ENCODE results near the gene MACF1.
"Not testable (repeated sequence)": the region's sequence is repeated elsewhere in the genome, so short reads cannot be mapped to it uniquely, and the experiment has no call there.

Gene MACF1

DNA sequence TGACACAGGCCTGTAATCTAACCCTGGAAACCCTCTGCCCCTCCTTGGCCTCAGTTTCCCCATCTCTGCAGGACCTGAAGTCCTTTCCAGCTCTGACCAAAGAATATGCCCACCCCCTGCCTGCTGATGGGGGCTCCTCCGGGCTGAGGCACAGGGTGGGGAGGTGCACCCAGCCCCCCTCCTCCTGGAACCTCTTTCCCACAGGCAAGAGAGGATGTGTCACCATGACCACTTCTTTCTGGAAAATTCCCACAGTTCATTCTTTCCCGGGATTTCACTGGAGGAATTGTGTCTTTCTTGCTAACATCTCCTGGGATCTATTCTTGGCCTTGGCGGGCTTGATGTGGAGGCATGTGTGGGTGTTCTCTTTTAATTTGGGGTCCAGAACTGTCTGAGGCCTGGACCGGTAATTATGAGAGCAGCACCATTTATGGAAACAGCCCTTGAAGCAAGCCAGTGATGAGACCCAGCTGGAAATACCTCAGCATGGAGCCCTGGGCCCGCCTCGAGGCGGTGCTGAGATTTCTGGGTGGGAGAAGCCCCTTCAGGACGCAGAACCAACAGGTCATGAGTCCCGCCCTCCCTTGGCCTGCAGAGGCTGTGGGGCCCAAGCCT, 293.7 kb downstream of the MACF1 start:
- not testable (repeated sequence) for DNase-seq

DNA sequence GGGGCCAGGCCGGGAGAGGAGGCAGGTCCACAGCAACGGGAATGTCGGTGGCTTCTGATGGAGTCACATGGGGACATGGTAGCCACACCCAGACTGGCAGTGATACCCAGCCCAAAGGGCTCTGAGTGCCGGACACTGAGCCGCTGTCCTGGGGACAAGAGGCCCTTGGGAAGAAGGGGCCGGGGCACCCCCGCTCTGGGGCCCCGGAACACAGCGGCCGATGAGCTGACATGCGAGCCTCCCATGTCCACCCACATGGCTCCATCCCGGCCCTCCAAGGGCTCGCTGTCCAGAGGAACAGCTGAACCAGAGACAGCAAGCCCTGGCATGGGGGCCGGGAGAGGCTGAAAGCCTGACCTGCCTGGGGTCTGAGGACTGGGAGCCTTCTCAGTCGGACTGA, 294.3 kb downstream of the MACF1 start:
- not testable (repeated sequence) for DNase-seq

DNA sequence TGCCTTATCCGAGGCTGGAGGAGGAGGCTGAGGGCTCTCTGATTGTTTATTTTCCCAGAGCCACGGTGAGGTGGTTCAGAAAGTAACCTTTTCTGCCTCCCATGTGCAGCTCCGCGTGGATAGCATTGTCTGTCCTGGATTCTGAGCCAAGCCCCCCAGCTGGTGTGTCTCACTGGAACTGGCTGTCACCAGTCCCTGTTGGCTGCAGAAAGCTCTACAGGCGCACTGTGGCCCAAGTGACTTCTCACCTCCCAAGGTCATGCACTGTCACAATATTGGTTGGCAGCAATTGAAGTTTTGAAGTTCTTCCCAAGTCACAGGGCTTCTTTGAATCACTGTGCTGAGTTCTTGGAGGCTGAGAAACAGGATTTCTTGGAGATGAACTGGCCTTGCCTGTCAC, 295.2 kb downstream of the MACF1 start:
- no peak for DNase-seq

DNA sequence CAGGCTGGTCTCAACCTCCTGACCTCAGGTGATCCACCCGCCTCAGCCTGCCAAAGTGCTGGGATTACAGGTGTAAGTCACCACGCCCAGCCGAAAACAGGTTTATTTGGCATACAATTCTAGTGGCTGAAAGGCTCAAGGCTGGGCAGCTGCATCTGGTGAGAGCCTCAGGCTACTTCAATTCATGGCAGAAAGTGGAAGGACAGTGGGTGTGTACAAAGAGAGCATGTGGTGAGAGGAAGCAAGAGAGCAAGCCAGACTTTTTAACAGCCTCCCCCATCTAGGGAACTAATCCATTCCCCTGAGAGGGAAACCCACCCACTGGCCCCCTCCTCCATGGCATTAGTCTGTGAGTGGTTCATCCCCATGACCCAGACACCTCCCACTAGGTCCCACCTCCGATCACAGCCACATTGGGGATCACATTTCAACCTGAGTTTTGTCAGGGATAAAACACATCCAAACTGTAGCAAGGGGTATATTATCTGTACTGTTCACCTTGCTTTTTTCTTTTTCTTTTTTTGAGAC, 296.4 kb downstream of the MACF1 start:
- no peak for DNase-seq

DNA sequence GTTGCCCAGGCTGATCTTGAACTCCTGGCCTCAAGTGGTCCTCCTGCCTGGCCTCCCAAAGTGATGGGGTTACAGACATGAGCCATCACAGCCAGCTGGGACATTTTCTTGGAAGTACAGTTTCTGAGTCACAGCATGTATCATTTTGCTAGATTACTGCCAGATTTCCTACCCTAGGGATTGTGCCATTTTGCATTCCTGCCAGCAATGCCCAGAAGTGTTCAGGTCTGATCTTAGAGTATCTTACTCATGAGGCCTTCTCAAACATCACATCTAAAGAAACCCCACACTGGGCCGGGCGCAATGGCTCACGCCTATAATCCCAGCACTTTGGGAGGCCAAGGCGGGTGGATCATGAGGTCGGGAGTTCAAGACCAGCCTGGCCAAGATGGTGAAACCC, 297.2 kb downstream of the MACF1 start:
- DNase-seq = no peak

DNA sequence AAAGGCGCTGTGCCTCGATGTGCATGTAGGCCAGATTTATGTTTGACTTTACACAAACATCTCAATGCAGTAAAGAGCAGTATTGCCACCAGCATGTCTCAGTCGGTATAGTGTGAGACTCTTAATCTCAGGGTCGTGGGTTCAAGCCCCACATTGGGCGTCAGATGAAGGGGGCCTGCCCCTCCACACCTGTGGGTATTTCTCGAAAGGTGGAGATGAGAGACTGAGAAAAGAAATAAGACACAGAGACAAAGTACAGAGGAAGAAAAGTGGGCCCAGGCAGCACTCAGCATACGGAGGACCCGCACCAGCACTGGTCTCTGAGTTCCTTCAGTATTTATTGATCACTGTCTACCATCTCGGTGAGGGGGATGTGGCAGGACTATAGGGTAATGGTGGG, 299.9 kb downstream of the MACF1 start:
- not testable (repeated sequence) for DNase-seq

DNA sequence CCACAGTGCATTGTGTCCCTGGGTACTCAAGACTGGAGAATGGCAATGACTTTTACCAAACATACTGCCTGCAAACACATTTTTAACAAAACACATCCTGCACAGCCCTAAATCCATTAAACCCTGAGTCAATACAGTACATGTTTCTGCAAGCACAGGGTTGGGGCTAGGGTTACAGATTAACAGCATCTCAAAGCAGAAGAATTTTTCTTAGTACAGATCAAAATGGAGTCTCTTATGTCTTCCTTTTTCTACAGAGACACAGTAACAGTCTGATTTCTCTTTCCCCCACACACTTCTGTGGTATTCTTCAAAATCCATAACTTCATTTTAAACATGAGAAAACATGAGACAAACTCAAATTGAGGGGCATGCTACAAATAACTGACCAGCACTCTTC, 300.8 kb downstream of the MACF1 start:
- no peak for DNase-seq

DNA sequence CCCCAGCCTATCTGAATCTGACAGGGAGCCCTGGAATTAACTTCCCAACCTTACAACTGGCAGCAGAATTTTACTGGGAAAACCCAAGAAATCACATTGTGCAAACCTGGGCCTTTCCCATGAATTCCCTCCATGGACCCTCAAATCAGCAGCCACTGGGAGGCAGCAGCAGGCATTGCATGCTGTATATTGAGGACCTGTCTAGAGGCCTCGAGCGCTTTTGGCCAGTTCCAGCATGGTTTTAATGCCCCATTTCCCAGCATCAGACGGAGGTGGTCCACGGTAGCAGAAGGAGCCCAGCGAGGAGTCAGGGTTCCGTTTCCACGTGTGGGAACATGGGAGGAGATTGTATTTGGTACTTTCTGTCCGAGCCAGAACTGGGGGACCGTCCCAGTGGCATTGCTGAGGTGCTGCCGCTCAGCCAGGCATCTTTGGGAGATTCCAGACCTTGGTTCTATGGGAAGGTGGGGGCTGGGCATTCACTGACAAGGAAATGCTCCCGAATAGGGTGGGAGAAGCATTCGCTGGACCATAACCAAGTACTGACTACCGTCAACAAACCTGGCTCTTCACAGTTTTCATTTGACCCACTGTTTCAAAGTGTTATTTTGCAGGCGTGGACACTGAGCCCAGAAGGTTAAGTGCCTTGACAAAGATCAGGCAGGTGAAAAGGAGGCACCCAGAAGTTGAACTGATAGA, 302.9 kb downstream of the MACF1 start:
- no peak for DNase-seq

DNA sequence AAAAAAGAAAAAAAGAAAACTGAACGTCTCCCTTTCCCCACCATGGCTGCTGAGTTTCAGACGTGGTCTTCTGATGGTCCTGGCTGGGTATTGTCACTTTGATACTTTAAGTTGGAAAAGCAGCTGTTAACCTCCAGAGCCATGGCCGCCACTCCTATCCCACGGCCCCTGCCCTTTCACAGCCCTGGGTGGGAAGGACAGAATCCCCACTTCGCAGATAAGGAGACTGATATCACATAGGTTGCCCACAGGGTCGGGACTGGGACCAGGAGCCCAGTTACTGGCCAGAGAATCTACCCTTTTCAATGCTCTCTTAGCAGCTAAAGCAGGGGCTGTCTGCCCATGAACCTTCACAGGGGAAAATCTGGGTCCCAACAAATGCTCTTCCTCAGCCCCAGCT, 303.8 kb downstream of the MACF1 start:
- DNase-seq = no peak

DNA sequence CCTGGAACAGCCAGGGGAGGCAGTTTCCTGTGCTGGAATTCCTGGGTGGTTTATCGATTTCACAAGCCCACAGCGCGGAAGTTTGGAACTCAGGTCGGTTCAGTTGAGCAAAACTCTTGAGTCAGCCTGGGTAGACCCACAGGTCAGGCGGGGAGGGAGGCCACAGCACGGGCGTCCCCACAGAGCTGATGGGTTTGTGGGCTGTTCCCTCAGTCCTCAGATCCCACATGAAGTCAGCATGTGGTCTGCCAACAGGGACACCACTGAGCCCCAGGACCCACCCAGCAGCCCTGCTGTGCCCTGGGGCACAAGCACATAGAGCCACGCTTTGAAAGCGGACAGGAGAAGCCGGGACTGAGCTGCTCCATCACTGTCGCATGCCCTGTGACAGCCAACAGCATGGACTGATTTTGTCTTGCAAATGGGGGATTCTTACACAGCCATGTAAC, 304.4 kb downstream of the MACF1 start:
- no peak for DNase-seq

DNA sequence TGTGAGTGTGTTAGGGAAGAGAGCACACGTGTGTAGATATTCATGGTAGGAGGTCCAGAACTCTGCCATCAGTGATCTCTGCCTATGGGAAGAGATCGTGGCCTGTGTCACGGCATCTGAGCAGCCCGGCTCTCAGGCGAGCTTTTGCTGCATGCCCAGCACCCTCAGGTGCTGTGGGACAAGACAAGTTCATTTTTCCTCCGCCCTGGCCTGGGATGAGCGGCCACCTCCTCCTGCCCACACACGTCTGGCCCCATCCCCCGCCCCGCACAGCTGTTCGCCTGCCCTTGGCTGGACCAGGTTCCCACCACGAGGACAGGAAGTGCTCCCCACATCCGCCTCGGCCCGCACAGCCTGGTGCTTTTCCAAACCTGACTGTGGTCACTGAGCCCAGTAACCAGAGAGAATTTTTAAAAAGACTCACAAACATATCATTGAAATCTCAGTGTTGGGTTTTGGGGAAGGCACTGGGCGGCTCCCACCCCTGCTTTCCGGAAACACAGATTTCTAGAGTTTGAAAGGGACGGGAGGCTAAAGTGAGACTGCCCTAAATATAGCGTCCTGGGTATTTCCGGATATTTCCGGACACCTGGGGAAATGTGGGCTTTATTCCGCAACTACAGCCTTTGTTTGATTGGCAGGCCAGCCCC, 305.0 kb downstream of the MACF1 start:
- DNase-seq = no peak

DNA sequence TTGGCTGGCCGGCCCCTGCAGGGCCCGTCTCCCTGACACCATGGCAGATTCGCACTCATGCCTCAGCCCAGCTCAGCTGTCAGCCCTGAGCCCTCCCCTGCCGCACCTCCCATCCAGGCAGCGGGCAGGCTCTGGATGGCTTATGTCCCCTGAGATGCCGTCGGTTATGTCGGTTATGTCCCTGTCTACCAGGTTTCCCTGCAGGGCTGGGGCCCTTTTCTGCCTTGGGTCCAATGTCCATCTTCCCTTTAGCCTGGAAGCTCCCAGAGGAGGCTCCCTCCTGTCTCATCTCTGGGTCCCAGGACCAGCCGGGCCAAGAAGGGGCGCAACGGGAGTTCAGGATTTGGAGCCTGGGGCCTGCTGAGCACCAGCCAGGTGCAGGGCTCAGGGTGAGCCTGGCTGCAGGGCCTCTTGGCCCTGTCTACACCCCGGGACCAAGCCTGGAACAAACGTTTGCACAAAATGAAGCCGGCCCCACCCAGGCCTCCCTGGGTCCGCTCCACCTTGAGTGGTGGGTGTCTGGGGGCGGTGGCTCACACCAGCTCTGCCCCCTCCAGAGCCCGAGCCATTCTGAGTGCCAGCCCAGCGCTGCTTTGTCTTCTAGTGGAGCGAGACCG, 306.2 kb downstream of the MACF1 start:
- not testable (repeated sequence) for DNase-seq

DNA sequence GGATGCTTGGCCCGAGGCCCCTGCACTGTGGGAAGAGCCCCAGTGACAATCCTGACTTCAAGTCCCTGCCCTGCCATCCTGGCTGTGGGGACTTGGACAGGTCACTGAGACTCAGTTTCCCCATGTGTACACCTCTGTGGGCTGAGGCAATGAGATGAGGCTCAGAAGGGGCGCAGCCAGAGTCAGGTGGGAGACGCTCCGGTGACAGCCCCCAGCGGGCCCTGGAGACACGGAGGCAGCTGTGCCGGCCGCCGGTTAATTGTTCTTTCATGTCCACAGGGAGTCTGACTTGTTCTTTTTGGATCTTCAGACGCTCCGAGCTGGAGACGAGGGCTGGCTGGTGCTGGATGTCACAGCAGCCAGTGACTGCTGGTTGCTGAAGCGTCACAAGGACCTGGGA, 307.0 kb downstream of the MACF1 start:
- not testable (repeated sequence) for DNase-seq

DNA sequence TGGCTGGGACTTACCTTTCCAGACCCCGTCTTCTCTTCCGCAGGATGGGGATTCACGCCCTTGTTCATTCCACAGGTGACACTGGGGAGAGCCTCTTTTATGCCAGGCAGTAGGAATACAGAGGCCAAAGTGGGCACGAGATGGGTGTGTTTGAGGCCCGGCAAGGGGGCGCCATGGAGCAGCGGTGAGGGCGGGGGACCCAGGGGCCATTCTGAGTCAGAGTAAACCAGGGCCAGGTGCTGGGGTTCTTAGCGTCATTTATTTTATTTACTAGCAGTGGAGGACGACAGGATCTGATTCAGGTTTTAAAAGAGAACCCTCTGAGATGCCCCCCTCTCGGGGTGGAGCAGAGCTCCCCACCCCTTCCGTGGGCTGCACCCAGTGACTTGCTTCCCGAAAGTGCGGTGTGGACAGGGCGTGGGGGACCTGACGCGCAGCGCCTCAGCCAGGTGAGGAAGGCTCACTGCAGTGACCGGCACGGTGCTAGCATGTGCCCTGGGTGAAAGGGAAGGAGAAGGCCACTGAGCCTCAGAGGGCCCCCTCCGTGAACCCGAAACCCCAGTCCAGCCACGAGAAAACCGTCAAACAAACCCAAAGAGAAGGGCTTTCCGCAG, 307.8 kb downstream of the MACF1 start:
- DNase-seq = not testable (repeated sequence)

DNA sequence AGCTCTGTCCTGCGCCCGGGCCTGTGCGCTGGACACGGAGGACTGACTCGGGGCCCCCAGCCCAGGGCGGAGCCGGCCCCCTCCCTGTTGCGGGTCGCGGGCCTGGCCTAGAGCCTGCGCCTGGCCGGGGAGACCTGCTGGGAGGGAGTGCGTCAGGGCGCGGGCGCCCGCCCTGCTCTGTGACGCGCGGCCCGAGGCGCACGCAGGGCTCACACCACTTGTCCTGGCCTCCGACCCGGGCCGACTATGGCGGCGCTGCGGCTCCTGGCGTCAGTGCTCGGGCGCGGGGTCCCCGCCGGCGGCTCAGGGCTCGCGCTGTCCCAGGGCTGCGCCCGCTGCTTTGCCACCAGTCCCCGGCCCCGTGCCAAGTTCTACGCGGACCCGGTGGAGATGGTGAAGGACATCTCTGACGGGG, 310.2 kb downstream of the MACF1 start:
- not testable (repeated sequence) for DNase-seq

DNA sequence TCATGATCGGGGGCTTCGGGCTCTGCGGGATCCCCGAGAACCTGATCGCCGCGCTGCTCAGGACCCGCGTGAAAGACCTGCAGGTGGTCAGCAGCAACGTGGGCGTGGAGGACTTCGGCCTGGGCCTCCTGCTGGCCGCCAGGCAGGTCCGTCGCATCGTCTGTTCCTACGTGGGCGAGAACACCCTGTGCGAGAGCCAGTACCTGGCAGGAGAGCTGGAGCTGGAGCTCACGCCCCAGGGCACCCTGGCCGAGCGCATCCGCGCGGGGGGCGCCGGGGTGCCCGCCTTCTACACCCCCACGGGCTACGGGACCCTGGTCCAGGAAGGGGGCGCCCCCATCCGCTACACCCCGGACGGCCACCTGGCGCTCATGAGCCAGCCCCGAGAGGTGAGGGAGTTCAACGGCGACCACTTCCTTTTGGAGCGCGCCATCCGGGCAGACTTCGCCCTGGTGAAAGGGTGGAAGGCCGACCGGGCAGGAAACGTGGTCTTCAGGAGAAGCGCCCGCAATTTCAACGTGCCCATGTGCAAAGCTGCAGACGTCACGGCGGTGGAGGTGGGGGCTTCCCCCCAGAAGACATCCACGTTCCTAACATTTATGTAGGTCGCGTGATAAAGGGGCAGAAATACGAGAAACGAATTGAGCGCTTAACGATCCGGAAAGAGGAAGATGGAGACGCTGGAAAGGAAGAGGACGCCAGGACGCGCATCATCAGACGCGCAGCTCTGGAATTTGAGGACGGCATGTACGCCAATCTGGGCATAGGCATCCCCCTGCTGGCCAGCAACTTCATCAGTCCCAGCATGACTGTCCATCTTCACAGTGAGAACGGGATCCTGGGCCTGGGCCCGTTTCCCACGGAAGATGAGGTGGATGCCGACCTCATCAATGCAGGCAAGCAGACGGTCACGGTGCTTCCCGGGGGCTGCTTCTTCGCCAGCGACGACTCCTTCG, 310.9 kb downstream of the MACF1 start:
- not testable (repeated sequence) for DNase-seq

DNA sequence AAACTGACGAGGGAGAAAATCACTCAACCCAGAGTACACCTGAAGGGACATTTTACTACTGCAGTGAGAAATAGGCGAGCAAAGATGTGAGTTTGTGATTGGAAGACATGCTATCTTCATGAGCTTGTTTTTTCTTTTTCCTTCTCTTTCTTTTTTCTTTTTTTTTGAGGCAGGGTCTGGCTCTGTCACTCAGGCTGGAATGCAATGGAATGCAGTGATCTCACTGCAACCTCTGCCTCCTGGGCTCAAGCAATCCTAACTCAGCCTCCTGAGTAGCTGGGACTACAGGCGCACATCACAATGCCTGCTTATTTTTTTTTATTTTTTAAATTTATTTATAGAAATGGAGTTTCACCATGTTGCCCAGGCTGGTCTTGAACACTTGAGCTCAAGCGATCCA, 312.3 kb downstream of the MACF1 start:
- DNase-seq = not testable (repeated sequence)

DNA sequence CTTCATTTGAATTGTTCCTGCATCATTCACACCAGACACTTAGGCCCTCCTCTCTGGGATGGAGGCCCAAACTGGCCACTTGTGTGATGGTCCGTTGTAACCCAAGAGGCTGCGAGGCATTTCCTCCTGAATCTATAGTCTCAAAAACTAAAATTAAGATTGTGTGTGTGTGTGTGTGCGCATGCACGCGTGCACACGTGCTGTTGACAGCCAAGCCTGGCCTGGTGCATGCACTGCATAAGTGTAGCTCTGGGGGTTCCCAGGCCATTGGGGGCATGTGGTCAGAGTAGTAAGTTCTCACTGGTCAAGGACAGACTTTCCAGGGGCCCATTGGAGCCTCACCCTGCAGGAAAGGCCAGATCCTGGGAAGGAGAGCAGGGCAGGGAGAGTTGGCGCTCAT, 313.4 kb downstream of the MACF1 start:
- DNase-seq = not testable (repeated sequence)

DNA sequence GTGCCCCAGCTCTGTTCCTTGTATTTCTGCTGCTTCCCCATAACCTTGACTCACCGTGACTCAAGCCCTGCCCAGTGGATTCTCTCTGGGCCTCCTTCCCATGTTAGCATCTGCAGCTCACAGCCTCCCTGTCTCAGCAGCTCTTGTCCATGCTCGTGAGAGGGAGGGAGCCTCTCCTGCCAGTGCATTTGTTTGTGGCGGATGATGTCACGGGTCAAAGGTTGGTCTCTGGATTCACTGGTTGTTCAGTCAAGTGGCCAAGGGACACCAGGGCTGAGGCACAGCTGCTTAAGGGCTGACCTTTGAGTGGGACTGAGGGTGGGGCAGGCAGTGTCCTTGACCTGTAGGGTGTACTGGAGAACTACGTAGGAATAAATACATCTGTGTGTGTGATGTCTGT, 314.9 kb downstream of the MACF1 start:
- not testable (repeated sequence) for DNase-seq

DNA sequence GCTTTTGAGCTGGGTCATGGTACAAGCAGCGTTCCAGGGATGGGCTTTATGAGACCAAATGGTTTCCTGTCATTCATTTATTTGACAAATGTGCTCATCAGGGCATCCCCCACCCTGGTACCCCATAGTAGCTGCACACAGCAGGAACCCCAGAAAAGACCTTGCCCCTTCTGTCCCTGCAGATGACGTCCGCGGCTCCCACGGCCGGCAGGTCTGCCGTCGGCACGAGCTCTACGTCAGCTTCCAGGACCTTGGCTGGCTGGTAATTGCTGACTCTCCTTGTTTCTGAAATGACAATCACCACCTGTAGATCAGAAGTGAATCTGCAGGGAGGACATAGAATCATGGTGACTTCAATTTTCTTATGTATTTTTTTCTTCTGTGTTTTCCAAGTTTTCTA, 317.7 kb downstream of the MACF1 start:
- not testable (repeated sequence) for DNase-seq

DNA sequence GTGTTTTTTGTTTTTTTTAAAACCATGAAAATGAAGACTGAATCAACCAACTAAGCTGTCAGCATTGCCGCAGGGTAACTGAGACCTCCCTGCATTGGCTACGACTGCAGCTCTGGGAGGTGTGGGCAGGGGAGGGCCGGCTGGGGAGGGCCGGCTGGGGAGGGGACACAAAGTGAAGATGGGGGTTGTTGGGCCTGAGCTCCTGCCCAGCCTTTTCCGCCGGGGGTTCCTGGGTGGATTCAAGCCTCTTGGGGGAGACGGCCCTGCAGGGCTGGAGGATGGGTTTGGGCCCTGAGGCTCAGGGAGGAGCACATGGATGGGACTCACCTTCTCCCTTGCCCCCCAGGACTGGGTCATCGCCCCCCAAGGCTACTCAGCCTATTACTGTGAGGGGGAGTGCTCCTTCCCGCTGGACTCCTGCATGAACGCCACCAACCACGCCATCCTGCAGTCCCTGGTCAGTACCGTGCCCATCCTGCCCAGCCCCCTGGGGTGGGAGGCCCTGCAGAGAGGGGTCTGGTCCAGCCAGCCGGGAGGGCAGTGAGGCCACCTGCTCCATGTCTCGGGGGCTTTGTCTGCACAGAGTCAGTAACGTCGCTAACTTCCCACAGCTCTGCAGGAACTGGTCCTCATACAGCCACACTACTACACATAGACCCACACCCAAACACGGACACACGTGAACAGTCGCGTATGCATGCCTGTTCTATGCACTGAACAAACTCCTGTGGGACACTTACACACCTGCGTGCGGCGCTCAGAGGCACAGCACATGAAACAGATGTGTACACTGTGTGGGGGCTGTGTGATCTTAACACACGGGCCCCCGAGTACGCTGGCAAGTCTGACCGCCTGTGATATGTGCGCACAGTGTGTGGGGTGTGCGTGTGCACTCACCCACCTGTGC, 318.4 kb downstream of the MACF1 start:
- no peak for DNase-seq
